ENCODE results near the gene ACE2. TPM values are rescaled to one million over a fixed set of nuclear protein-coding genes. Genes with fewer than 3 reads are reported as not detected.
"Not testable (repeated sequence)": the region's sequence is repeated elsewhere in the genome, so short reads cannot be mapped to it uniquely, and the experiment has no call there.

Gene ACE2
- 10 to 100 TPM in 1 of 2 donors, 1 to 10 TPM in 1; 6.2 to 17.5 TPM for total RNA-seq

- Histone ChIP-seq H3K27me3 (no peaks in the 10 kb centered on the region), H3K27ac (no peak within 1 kb of the TSS), H3K36me3 (replicated peaks in 1 of 2; ENCODE audit: insufficient read depth in 1 of 2, low read depth in 2 of 2) (no peaks in the 10 kb centered on the region), H3K4me3 (no peak within 1 kb of the TSS), H3K9me3 (no peaks in the 10 kb centered on the region), H3K4me1 (no peaks in the 10 kb centered on the region)
- 50 to 72% methylated on average over 4 of the region's 4 CpGs for WGBS, 2 donors
- DNase-seq (no peak), ATAC-seq (no peak)
- TF ChIP-seq CTCF (IDR thresholded peaks at IDR 0.05) (no peak), POLR2A (IDR thresholded peaks at IDR 0.05) (no peak)
- intact Hi-C loops (cut with DNase I): no loop called here
Observed at GRCh38 chrX:15600745-15601144, at the start of gene ACE2. ACE2 (minus strand) TSS chrX:15600960; CDS start chrX:15600911, 49 bp downstream.

- H3K4me3 ChIP-seq; H3K27ac ChIP-seq; H3K4me1 ChIP-seq; H3K9me3 ChIP-seq; intact Hi-C loops (cut with DNase I); H3K36me3 ChIP-seq (replicated peaks in 1 of 2; ENCODE audit: insufficient read depth in 1 of 2, low read depth in 2 of 2); H3K27me3 ChIP-seq; DNase-seq: not testable (repeated sequence)
- WGBS, 2 donors: no CpG with 5 or more reads among the region's 5 CpGs
- peak; percentile 45 for ATAC-seq
Observed at GRCh38 chrX:15647510-15647909, 46.8 kb upstream of the ACE2 start.

- Histone ChIP-seq H3K4me1 (no peaks in the 10 kb centered on the region), H3K9me3 (no peaks in the 10 kb centered on the region), H3K36me3 (replicated peaks in 1 of 2; ENCODE audit: insufficient read depth in 1 of 2, low read depth in 2 of 2) (no peaks in the 10 kb centered on the region), H3K27me3 (no peaks in the 10 kb centered on the region), H3K4me3 (no peak overlapping the region), H3K27ac (no peak overlapping the region)
- intact Hi-C loops (cut with DNase I): no loop called here
- WGBS, 2 donors: 40 to 98% methylated on average over 1 to 16 of the region's 27 CpGs
- ATAC-seq: no peak
- no peak for TF ChIP-seq POLR2A (IDR thresholded peaks at IDR 0.05)
- TF ChIP-seq CTCF (IDR thresholded peaks at IDR 0.05): no peak
- DNase-seq: peak in 1 of 4 donors; percentile 11
Observed at GRCh38 chrX:15646543-15646942, 45.8 kb upstream of the ACE2 start.

GRCh38 chrX:15646031-15646430, 45.3 kb upstream of the ACE2 start:
- Histone ChIP-seq H3K4me1 (no peaks in the 10 kb centered on the region), H3K9me3 (no peaks in the 10 kb centered on the region), H3K4me3 (no peak overlapping the region), H3K36me3 (replicated peaks in 1 of 2; ENCODE audit: insufficient read depth in 1 of 2, low read depth in 2 of 2) (no peaks in the 10 kb centered on the region), H3K27me3 (no peaks in the 10 kb centered on the region), H3K27ac (no peak overlapping the region)
- intact Hi-C loops (cut with DNase I): no loop called here
- WGBS, 2 donors: 98 to 100% methylated on average over 9 of the region's 15 CpGs
- ATAC-seq (no peak), DNase-seq (no peak)
- TF ChIP-seq CTCF (IDR thresholded peaks at IDR 0.05) (no peak), POLR2A (IDR thresholded peaks at IDR 0.05) (no peak)

- no peaks in the 10 kb centered on the region for H3K9me3 ChIP-seq
- H3K27me3 ChIP-seq: no peaks in the 10 kb centered on the region
- no peak overlapping the region for H3K4me3 ChIP-seq
- no peaks in the 10 kb centered on the region for H3K4me1 ChIP-seq
- no peak for DNase-seq
- no peak overlapping the region for H3K27ac ChIP-seq
- intact Hi-C loops (cut with DNase I): no loop called here
- H3K36me3 ChIP-seq (replicated peaks in 1 of 2; ENCODE audit: insufficient read depth in 1 of 2, low read depth in 2 of 2): no peaks in the 10 kb centered on the region
- ATAC-seq: no peak
- no peak for TF ChIP-seq POLR2A (IDR thresholded peaks at IDR 0.05)
- no peak for TF ChIP-seq CTCF (IDR thresholded peaks at IDR 0.05)
- WGBS, 2 donors: 91 to 96% methylated on average over 3 of the region's 3 CpGs
Observed at GRCh38 chrX:15645266-15645665, 44.5 kb upstream of the ACE2 start.
